ENCODE measurements around the gene SYT12.

The SYT12 gene

GRCh38 chr11:66978229-66978628 lies 44.7 kb upstream of the SYT12 start:
- H3K36me3 ChIP-seq (ENCODE audit: insufficient read depth, low read length) = no peaks in the 10 kb centered on the region
- ATAC-seq (ENCODE audit: insufficient read depth, low read depth) (no peak), DNase-seq (no peak)
- no peak overlapping the region for H3K27ac ChIP-seq (ENCODE audit: low read length)
- H2AFZ ChIP-seq (ENCODE audit: low read depth, low read length) = no peak overlapping the region
- no peak for TF ChIP-seq EZH2 (IDR thresholded peaks at IDR 0.05; ENCODE audit: borderline replicate concordance, low read depth, low read length, severe bottlenecking)
- TF ChIP-seq CTCF (IDR thresholded peaks at IDR 0.05; ENCODE audit: borderline replicate concordance, extremely low read depth, low read length, poor library complexity, severe bottlenecking) = no peak
- peaks cover 16% of the 10 kb centered on the region for H3K4me1 ChIP-seq (ENCODE audit: insufficient read depth, low read length)
- no peaks in the 10 kb centered on the region for H3K9me3 ChIP-seq (ENCODE audit: insufficient read depth, low read length, severe bottlenecking)
- no peaks in the 10 kb centered on the region for H3K79me2 ChIP-seq (ENCODE audit: insufficient read depth, low read length)
- H3K9ac ChIP-seq (ENCODE audit: low read depth, low read length) = no peak overlapping the region
- no peaks in the 10 kb centered on the region for H3K27me3 ChIP-seq (ENCODE audit: insufficient read depth, low read length, poor library complexity)
- H3K4me3 ChIP-seq (ENCODE audit: low read depth in 1 of 2, low read length in 2 of 2) = no peak overlapping the region
- no peak overlapping the region for H3K4me2 ChIP-seq (ENCODE audit: insufficient read depth, low read length)
- peaks cover 10% of the 10 kb centered on the region for H4K20me1 ChIP-seq (ENCODE audit: insufficient read depth, low read length)

GRCh38 chr11:66978717-66979116 lies 44.2 kb upstream of the SYT12 start:
- ATAC-seq (ENCODE audit: insufficient read depth, low read depth) = no peak
- Histone ChIP-seq H3K4me2 (ENCODE audit: insufficient read depth, low read length) (no peak overlapping the region), H3K79me2 (ENCODE audit: insufficient read depth, low read length) (no peaks in the 10 kb centered on the region), H2AFZ (ENCODE audit: low read depth, low read length) (no peak overlapping the region), H3K9me3 (ENCODE audit: insufficient read depth, low read length, severe bottlenecking) (no peaks in the 10 kb centered on the region), H3K27me3 (ENCODE audit: insufficient read depth, low read length, poor library complexity) (no peaks in the 10 kb centered on the region), H3K9ac (ENCODE audit: low read depth, low read length) (no peak overlapping the region), H3K27ac (ENCODE audit: low read length) (no peak overlapping the region), H3K4me3 (ENCODE audit: low read depth in 1 of 2, low read length in 2 of 2) (no peak overlapping the region), H3K4me1 (ENCODE audit: insufficient read depth, low read length) (peaks cover 16% of the 10 kb centered on the region), H3K36me3 (ENCODE audit: insufficient read depth, low read length) (no peaks in the 10 kb centered on the region), H4K20me1 (ENCODE audit: insufficient read depth, low read length) (peaks cover 10% of the 10 kb centered on the region)
- DNase-seq = no peak
- TF ChIP-seq CTCF (IDR thresholded peaks at IDR 0.05; ENCODE audit: borderline replicate concordance, extremely low read depth, low read length, poor library complexity, severe bottlenecking) (no peak), EZH2 (IDR thresholded peaks at IDR 0.05; ENCODE audit: borderline replicate concordance, low read depth, low read length, severe bottlenecking) (no peak)

- H3K4me1 ChIP-seq (ENCODE audit: insufficient read depth, low read length) = peaks cover 16% of the 10 kb centered on the region
- no peak overlapping the region for H3K27ac ChIP-seq (ENCODE audit: low read length)
- no peaks in the 10 kb centered on the region for H3K9me3 ChIP-seq (ENCODE audit: insufficient read depth, low read length, severe bottlenecking)
Measured at GRCh38 chr11:66979336-66979980, 43.5 kb upstream of the SYT12 start.

More at GRCh38 chr11:66979336-66979980, 43.5 kb upstream of the SYT12 start:
- H3K9ac ChIP-seq (ENCODE audit: low read depth, low read length) = no peak overlapping the region
- DNase-seq (no peak), ATAC-seq (ENCODE audit: insufficient read depth, low read depth) (no peak)
- H3K27me3 ChIP-seq (ENCODE audit: insufficient read depth, low read length, poor library complexity) = no peaks in the 10 kb centered on the region
- TF ChIP-seq EZH2 (IDR thresholded peaks at IDR 0.05; ENCODE audit: borderline replicate concordance, low read depth, low read length, severe bottlenecking) (no peak), CTCF (IDR thresholded peaks at IDR 0.05; ENCODE audit: borderline replicate concordance, extremely low read depth, low read length, poor library complexity, severe bottlenecking) (no peak)
- H2AFZ ChIP-seq (ENCODE audit: low read depth, low read length) = no peak overlapping the region
- H3K4me2 ChIP-seq (ENCODE audit: insufficient read depth, low read length) = no peak overlapping the region
- H3K4me3 ChIP-seq (ENCODE audit: low read depth in 1 of 2, low read length in 2 of 2) = no peak overlapping the region
- peaks cover 10% of the 10 kb centered on the region for H4K20me1 ChIP-seq (ENCODE audit: insufficient read depth, low read length)
- H3K36me3 ChIP-seq (ENCODE audit: insufficient read depth, low read length) = no peaks in the 10 kb centered on the region
- no peaks in the 10 kb centered on the region for H3K79me2 ChIP-seq (ENCODE audit: insufficient read depth, low read length)
